WTC11 (cell line): ENCODE measurements around the gene VLDLR.

Experiments used
- ATF2 ChIP-seq: sonication (generic); formaldehyde crosslinking; IDR thresholded peaks from 2 replicates; pipeline ENCODE4 v1.8.1; 2022; ENCODE audit warnings: low read depth, missing genetic modification reagents, borderline replicate concordance
- ESRRA ChIP-seq: sonication (generic); formaldehyde crosslinking; IDR thresholded peaks from 2 replicates; pipeline ENCODE4 v1.8.1; 2022; ENCODE audit warnings: mild to moderate bottlenecking, missing genetic modification reagents, borderline replicate concordance
- ETV6 ChIP-seq: sonication (generic); formaldehyde crosslinking; IDR thresholded peaks from 2 replicates; pipeline ENCODE4 v1.8.1; 2022; ENCODE audit warnings: mild to moderate bottlenecking, missing genetic modification reagents
- FOXJ3 ChIP-seq: sonication (generic); formaldehyde crosslinking; IDR thresholded peaks from 2 replicates; pipeline ENCODE4 v1.9.0; 2021; ENCODE audit warnings: missing genetic modification reagents, mild to moderate bottlenecking, borderline replicate concordance
- GABPB1 ChIP-seq: sonication (generic); formaldehyde crosslinking; IDR thresholded peaks from 2 replicates; pipeline ENCODE4 v1.8.1; 2023; ENCODE audit warnings: mild to moderate bottlenecking, missing genetic modification reagents
- JUN ChIP-seq: sonication (generic); formaldehyde crosslinking; IDR thresholded peaks from 2 replicates; pipeline ENCODE4 v1.8.0; 2023; ENCODE audit warnings: mild to moderate bottlenecking, missing genetic modification reagents
- MXD4 ChIP-seq: fragments of 250-450 bp; sonication (Bioruptor Pico); IDR thresholded peaks from 2 replicates; pipeline ENCODE4 v1.8.0; 2021; ENCODE audit warnings: mild to moderate bottlenecking, moderate library complexity, borderline replicate concordance
- NFE2L1 ChIP-seq: sonication (generic); formaldehyde crosslinking; IDR thresholded peaks from 2 replicates; pipeline ENCODE4 v1.8.1; 2023; ENCODE audit warnings: missing genetic modification reagents
- ZNF219 ChIP-seq: sonication (generic); formaldehyde crosslinking; IDR thresholded peaks from 2 replicates; pipeline ENCODE4 v1.8.0; 2023; ENCODE audit warnings: missing genetic modification reagents, mild to moderate bottlenecking, borderline replicate concordance
- TF ChIP-seq, protein P1 (sequence below): fragments of 200-600 bp; IDR thresholded peaks from 2 replicates; pipeline ENCODE4 v1.8.0; 2022; ENCODE audit warnings: antibody characterized with exemption
- TF ChIP-seq, protein P2 (sequence below): sonication (generic); formaldehyde crosslinking; IDR thresholded peaks from 2 replicates; pipeline ENCODE4 v1.8.1; 2023; ENCODE audit warnings: mild to moderate bottlenecking, moderate library complexity, missing genetic modification reagents

GRCh38 chr9:2697492-2697891 is 75.9 kb downstream of the VLDLR start:
- TF ChIP-seq ESRRA = no peak
- no peak for TF ChIP-seq ATF2 (CRISPR knock-in tag)
- no peak for TF ChIP-seq NFE2L1
- TF ChIP-seq, protein P1, sequence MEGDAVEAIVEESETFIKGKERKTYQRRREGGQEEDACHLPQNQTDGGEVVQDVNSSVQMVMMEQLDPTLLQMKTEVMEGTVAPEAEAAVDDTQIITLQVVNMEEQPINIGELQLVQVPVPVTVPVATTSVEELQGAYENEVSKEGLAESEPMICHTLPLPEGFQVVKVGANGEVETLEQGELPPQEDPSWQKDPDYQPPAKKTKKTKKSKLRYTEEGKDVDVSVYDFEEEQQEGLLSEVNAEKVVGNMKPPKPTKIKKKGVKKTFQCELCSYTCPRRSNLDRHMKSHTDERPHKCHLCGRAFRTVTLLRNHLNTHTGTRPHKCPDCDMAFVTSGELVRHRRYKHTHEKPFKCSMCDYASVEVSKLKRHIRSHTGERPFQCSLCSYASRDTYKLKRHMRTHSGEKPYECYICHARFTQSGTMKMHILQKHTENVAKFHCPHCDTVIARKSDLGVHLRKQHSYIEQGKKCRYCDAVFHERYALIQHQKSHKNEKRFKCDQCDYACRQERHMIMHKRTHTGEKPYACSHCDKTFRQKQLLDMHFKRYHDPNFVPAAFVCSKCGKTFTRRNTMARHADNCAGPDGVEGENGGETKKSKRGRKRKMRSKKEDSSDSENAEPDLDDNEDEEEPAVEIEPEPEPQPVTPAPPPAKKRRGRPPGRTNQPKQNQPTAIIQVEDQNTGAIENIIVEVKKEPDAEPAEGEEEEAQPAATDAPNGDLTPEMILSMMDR = no peak
- TF ChIP-seq ZNF219 = no peak
- TF ChIP-seq ETV6 (CRISPR knock-in tag) = no peak
- no peak for TF ChIP-seq MXD4 (CRISPR knock-in tag)
- no peak for TF ChIP-seq GABPB1 (CRISPR knock-in tag)
- TF ChIP-seq, protein P2, sequence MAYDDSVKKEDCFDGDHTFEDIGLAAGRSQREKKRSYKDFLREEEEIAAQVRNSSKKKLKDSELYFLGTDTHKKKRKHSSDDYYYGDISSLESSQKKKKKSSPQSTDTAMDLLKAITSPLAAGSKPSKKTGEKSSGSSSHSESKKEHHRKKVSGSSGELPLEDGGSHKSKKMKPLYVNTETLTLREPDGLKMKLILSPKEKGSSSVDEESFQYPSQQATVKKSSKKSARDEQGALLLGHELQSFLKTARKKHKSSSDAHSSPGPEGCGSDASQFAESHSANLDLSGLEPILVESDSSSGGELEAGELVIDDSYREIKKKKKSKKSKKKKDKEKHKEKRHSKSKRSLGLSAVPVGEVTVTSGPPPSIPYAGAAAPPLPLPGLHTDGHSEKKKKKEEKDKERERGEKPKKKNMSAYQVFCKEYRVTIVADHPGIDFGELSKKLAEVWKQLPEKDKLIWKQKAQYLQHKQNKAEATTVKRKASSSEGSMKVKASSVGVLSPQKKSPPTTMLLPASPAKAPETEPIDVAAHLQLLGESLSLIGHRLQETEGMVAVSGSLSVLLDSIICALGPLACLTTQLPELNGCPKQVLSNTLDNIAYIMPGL = no peak
- no peak for TF ChIP-seq FOXJ3 (CRISPR knock-in tag)
- TF ChIP-seq JUN (CRISPR knock-in tag) = no peak
